AG04449 (cell line): ENCODE measurements around the gene NUP210.

Experiments used
- CTCF ChIA-PET: fragments of 350-600 bp; formaldehyde crosslinking; extraction: SDS; loops from one replicate; lab custom pipeline; 2021; ENCODE audit warnings: antibody characterized with exemption; lab: Yijun Ruan, JAX
- POLR2A ChIA-PET: fragments of 400-600, 350-600 bp; formaldehyde crosslinking; extraction: SDS; loops from one replicate; lab custom pipeline; 2020; ENCODE audit warnings: antibody characterized with exemption, inconsistent platforms; lab: Yijun Ruan, JAX
- DNase-seq: peaks from one replicate; pipeline ENCODE4 v3.0.0-alpha.2; 2010; ENCODE audit warnings: low read depth, low spot score
- H3K4me3 ChIP-seq: 2 replicates; pipeline ENCODE4 v1.5.1; 2011; ENCODE audit warnings: low read depth, mild to moderate bottlenecking, control low read depth, low read length
- CTCF ChIP-seq: IDR thresholded peaks from one replicate; pipeline ENCODE4 v1.5.1; 2011; ENCODE audit warnings: mild to moderate bottlenecking, moderate library complexity, low read length, control low read depth, inconsistent platforms; ENCODE audit not compliant: insufficient read depth; ENCODE audit errors: missing control alignments

NUP210 gene

GRCh38 chr3:13368834-13369233 lies 51.3 kb downstream of the NUP210 start:
- DNase-seq, result no peak
- TF ChIP-seq CTCF, result no peak
- ChIA-PET CTCF (no interaction called here), POLR2A (no interaction called here)
- no peak overlapping the region for H3K4me3 ChIP-seq

GRCh38 chr3:13367728-13368127 lies 52.4 kb downstream of the NUP210 start:
- ChIA-PET POLR2A (no interaction called here), CTCF (no interaction called here)
- DNase-seq, result no peak
- TF ChIP-seq CTCF, result no peak
- no peak overlapping the region for H3K4me3 ChIP-seq

GRCh38 chr3:13365390-13366379 lies 54.4 kb downstream of the NUP210 start:
- no peak overlapping the region for H3K4me3 ChIP-seq
- ChIA-PET CTCF (interaction anchor here (1.5 kb wide), 1 partner anchor 12 kb away, joined by 4 read pairs; no protein-coding TSS in a partner anchor), POLR2A (no interaction called here)
- no peak for TF ChIP-seq CTCF
- no peak for DNase-seq

GRCh38 chr3:13364602-13365271 lies 55.4 kb downstream of the NUP210 start:
- TF ChIP-seq CTCF, result no peak
- DNase-seq, result peak; percentile 24
- POLR2A ChIA-PET, result no interaction called here
- CTCF ChIA-PET, result no interaction called here
- H3K4me3 ChIP-seq, result no peak overlapping the region

GRCh38 chr3:13362551-13362950 lies 57.6 kb downstream of the NUP210 start:
- no peak for DNase-seq
- H3K4me3 ChIP-seq, result no peak overlapping the region
- POLR2A ChIA-PET, result no interaction called here
- CTCF ChIA-PET, result interaction anchor here (1.1 to 1.5 kb wide), 3 partner anchors 8 to 287 kb away, joined by 4 read pairs; no protein-coding TSS in a partner anchor
- TF ChIP-seq CTCF, result no peak

GRCh38 chr3:13359916-13360315 lies 60.2 kb downstream of the NUP210 start:
- H3K4me3 ChIP-seq, result no peak overlapping the region
- DNase-seq, result no peak
- POLR2A ChIA-PET, result no interaction called here
- CTCF ChIA-PET, result no interaction called here
- no peak for TF ChIP-seq CTCF
